GM19351 (cell line): ENCODE results near the gene CITED2.
"Not testable (repeated sequence)": the region's sequence is repeated elsewhere in the genome, so short reads cannot be mapped to it uniquely, and the experiment has no call there.

Source experiments
- ATAC-seq: cut with Tn5 transposase; IDR thresholded peaks from one replicate; pipeline ENCODE4 v1.9.1; 2021; ENCODE audit warnings: mild to moderate bottlenecking, moderate library complexity; ENCODE audit not compliant: unreplicated experiment

CITED2 gene

GRCh38 chr6:139374357-139375225 lies at the start of gene CITED2:
Gene CITED2 (minus strand): TSS chr6:139374648. CDS start chr6:139373944, 704 bp downstream.
- peak; percentile 57 for ATAC-seq

GRCh38 chr6:139423037-139423703 lies 48.7 kb upstream of the CITED2 start:
- ATAC-seq: no peak

GRCh38 chr6:139422105-139423036 lies 47.9 kb upstream of the CITED2 start:
- no peak for ATAC-seq

GRCh38 chr6:139418481-139419132 lies 44.2 kb upstream of the CITED2 start:
- no peak for ATAC-seq

GRCh38 chr6:139416146-139416545 lies 41.7 kb upstream of the CITED2 start:
- no peak for ATAC-seq

- no peak for ATAC-seq
Observed at GRCh38 chr6:139415365-139415764, 40.9 kb upstream of the CITED2 start.

GRCh38 chr6:139412103-139412502 lies 37.7 kb upstream of the CITED2 start:
- not testable (repeated sequence) for ATAC-seq

- no peak for ATAC-seq
Observed at GRCh38 chr6:139409026-139409425, 34.6 kb upstream of the CITED2 start.

- no peak for ATAC-seq
Observed at GRCh38 chr6:139407718-139408222, 33.3 kb upstream of the CITED2 start.

- ATAC-seq: no peak
Observed at GRCh38 chr6:139406577-139407343, 32.3 kb upstream of the CITED2 start.

- no peak for ATAC-seq
Observed at GRCh38 chr6:139402876-139403386, 28.5 kb upstream of the CITED2 start.

- ATAC-seq: no peak
Observed at GRCh38 chr6:139398658-139399057, 24.2 kb upstream of the CITED2 start.

GRCh38 chr6:139395891-139396301 lies 21.4 kb upstream of the CITED2 start:
- ATAC-seq: no peak

- ATAC-seq: no peak
Observed at GRCh38 chr6:139395371-139395770, 20.9 kb upstream of the CITED2 start.

- no peak for ATAC-seq
Observed at GRCh38 chr6:139394027-139394649, 19.7 kb upstream of the CITED2 start.

GRCh38 chr6:139392794-139393193 lies 18.3 kb upstream of the CITED2 start:
- ATAC-seq: peak; percentile 97

GRCh38 chr6:139391709-139392108 lies 17.3 kb upstream of the CITED2 start:
- ATAC-seq: no peak

- ATAC-seq: no peak
Observed at GRCh38 chr6:139390447-139390846, 16.0 kb upstream of the CITED2 start.

GRCh38 chr6:139388384-139388783 lies 13.9 kb upstream of the CITED2 start:
- no peak for ATAC-seq
